GM21737 (cell line): ENCODE measurements around the gene TGM5.
A peak's percentile ranks its signal among the peaks of the same experiment; 100 is the strongest.
"Not testable (repeated sequence)": the region's sequence is repeated elsewhere in the genome, so short reads cannot be mapped to it uniquely, and the experiment has no call there.

ENCODE experiments used
- ATAC-seq: cut with Tn5 transposase; IDR thresholded peaks from one replicate; pipeline ENCODE4 v1.9.1; 2021; ENCODE audit warnings: mild to moderate bottlenecking, moderate library complexity; ENCODE audit not compliant: unreplicated experiment

The TGM5 gene

DNA sequence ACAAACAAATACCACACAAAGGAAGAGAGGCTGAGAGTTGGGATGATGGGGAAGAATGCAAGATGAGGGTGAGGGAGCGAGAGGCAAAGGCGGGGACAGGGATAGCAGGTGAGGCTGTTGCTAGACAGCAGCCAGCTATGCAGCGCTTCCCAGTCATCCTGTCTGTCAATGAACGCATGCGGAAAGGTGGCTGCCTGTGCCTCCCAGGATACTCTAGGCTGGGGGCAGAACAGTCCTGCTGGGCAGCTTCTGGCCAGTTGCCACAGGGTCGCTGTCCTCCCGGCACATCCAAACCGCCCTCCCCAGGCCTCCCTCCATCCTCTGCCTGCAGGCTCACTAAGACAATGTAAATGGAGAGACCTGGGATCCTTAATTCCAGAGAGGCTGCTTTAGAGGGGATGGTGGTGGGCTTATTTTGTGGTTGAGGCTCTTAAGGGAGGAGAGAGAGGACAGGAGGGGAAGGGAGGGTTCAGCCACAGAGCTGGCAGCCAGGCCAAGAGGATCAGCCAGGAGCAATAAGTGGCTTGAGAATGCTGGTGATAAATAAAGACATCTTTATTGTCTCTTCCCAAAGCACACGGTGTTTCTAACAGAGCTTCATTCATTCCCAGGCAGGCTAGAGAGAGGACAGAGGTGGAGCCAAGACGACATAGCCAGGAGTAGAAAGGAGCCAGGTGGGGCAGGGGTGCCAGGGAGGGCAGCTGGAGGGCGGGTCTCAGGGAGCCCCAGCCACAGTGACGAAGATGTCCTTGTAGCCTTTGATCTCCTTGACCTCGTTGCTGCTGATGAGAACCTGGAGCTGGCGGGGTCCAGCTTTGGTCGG is 9.2 kb upstream of the TGM5 start:
- no peak for ATAC-seq

DNA sequence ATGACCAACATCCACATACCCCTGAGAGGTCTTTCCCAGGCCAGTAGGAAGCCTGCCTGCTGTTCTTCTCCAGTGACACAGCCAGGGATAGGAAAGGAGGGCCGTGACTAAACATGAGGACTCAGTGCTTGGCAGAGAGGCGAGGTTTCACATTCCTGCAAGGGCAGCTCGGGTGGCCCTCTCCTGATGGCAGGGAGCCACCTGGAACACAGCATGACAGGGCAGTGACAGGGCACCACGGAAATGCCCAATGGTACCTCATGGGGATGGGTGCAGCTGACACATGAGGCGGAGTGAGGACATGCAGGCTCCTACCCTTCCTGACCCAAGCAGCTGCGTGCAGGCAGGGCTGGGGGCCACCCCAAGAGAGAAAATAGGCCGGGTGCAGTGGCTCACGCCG is 7.4 kb upstream of the TGM5 start:
- no peak for ATAC-seq

DNA sequence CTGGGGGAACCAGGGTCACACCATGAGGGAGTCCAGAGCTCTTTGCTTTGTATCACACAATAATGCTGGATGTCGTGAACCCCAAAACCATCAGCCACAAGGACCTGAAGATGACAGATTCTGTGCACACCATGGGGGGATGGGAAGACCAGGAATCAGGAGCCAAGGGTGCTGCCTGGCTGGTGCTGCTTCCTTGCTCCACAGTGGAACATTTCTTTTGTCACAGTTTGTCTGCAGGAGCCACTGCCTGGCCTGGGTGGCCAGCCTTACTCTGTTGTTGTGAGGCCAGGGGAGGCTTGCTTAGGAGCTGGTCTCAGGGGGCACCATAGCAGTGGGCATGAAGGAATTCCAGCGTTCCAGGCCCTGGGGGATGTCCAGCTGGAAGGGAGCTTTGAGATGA is 6.5 kb upstream of the TGM5 start:
- ATAC-seq = no peak

DNA sequence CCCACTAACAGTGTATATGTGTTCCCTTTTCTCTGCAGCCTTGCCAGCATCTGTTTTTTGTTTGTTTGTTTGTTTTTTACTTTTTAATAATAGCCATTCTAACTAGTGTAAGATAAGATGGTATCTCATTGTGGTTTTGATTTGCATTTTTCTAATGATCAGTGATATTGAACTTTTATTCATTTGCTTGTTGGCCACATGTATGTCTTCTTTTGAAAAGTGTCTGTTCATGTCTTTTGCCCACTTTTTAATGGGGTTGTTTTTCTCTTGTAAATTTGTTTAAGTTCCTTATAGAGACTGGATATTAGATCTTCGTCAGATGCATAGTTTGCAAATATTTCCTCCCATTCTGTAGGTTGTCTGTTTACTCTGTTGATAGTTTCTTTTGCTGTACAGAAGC is 5.2 kb upstream of the TGM5 start:
- ATAC-seq = not testable (repeated sequence)

DNA sequence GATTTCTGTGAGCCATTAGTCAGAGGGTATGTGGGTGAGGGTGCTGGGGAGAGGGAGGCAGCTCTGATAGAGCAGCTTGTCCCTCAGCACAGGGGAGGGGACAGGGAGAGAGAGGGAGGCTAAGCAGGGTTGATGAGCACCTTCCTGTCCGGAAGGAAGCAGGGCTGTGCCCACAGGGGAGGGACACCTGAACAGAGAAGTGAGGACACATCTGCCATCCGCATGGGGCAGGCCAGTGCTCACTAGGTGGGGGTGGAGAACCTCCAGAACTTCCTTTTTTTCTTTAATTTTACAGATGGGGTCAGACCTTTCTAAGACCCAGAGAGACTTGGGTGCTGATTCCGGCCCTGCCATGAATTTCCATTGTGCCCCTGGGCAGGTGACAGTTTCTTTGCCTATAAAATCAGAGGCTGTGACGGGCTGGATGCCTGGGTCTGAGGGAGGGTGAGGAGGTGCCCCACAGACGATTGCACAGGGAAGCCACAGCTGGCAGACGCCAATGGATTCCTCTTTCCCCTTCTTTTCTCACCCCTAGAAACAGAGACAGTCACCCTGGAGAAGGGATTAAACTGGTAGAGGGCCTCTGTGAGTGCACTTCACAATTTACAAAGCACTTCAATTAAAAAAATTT is 4.1 kb upstream of the TGM5 start:
- no peak for ATAC-seq

DNA sequence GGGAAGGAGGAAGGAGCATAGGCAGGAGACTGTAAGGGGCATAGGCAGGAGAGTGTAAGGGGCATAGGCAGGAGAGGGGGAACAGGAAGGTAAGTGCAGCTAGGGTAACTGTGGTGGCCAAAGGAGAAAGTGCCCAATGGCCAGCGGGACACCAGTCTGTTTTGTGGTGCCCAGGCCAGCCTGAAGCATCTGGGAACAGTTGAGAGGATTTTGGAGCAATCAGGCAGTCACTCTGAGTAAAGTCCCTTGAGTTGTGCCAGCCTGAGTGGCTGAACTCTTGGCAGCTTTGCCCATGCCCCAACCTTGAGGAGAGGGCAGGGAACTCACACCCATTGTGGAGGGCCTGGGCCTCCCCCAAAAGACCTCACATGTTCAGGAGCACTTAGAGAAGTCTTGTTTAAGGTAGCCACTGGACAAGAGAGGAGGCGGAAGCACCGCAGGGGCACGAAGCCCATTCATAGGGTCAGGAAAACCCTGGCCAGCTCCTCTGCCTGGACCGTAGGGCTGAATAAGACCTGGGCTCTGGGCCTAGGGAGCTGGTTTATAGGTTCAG is 3.5 kb upstream of the TGM5 start:
- ATAC-seq = no peak

DNA sequence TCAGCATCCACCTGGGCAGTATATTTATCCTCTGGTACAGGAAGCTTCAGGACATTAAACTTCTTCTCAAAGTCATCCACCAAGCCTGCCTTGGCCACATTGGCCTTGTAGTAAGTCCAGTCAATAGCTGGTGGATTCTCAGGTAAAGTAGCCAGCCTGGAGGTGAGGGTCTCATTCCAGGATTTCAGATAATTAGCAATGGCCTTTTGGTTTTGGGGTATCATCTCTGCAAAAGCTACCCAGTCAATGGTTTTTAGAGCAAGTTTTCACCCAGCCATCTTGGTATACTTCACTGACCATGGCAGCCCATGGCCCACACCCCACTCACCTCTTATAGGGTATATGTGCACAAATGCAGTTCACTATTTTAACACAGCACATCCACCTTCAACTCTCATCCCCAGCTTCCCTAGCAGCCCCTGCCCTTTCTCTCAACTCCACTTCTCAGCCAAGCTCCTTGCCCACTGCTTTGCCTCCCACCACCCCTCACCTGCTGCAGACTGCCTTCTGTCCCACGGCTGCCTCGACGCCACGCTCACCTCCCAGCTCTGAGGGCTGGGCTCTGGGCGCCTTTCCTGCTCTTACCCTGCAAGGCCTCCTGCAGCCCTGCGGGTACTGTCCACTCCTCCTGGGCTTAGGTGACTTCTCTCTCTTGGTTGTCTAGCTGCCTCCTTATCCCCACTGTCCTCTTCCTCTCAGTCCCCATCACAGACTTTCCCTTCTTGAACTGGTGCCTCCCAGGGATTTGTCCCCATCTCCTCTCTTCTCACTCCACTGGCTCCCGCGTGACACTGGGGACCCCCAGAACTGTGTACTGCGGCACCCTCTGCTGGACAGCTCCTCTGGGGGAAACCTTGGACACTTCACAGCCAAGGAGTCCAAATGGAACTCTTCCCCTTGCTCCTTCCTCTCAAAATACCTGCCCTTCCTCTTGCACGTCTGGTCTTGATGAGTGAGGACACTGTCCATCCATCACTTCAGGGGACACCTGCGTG is 1.7 kb upstream of the TGM5 start:
- no peak for ATAC-seq

DNA sequence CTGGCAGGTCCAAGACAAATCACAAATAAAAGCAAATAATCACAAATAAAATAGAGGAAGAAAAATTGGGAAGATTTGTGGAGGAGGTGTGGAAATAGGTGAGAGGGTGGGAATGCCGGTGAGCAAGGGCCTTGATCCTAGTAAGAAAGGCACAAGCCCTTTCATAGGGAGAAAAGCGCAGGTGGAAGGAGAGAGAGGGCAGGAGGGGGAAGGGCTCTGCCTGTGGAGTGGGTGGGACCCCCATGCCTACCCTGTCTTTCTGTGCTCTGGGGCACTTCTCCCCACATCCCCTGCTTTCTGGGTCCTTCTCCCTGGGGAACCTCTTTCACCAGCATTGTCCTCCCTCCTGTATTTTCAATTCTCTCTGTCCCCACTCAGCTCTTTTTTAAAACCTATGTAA is 711 bp upstream of the TGM5 start:
- ATAC-seq = no peak

DNA sequence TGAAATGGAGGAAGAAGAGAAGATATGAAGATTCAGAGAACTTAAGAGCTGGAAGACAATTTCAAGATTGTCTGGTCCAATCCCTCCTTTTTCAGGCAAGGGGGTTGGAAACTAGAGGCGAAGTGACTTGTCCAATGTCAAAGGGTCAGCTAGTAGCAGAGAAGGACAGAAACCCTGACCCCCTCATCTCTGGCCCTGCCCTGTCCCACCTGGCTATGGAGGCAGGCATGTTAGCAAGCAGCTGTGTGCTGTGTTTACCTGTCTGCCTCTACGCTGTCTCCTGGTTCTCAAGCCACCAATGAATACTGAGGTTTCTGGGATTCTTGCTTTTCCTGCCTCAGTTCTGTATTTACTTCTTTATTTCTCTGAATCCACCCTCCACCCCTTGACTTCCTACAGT is 342 bp downstream of the TGM5 start:
- ATAC-seq = no peak

DNA sequence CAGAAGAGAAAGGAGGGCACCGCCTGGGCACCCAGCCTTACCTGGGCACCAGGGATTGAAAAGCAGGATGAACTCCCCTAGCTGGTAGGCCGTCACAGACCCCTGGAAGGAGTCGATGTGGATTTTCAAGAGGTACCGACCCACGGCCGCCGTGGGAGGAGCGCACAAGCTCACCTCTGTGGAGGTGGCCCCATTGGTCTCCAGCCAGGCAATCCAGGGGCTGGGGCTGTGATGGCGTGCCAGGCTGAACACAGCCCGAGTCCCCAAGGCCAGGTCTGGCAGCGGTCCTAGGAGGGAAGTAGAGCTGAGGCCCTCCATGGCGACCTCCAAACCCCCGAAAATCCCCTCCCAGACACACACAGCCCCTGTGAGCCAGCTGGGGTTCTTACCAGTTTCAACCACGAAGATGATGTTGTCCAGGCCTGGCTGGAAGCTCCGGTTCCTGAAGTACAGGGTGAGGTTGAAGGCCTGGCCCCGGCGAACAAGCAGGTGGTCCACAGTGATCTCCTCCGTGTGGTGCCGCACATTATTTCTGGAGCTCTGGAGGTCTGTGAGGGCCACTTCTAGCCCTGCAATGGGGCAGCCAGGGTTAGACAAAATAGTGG is 6.6 kb downstream of the TGM5 start:
- ATAC-seq = no peak

DNA sequence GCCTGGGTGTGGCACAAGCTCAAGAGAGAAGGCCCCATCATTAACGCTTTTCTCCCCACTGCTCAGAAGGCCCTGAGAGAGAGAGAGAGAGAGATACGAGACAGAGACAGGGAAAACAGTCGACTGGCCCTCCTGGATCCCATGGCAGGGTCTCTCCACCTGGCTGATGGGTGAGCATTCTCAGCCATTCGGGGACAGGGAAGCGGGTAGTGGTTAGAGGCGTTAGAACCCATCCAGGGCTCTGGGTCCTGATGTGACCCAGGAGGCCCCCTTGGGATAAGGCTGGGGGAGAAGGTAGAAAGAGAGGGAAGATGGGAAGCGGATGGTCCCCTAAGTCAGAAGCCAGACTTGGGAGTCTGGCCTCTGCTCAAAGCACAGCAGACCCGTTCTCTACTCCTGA is 7.9 kb downstream of the TGM5 start:
- no peak for ATAC-seq

DNA sequence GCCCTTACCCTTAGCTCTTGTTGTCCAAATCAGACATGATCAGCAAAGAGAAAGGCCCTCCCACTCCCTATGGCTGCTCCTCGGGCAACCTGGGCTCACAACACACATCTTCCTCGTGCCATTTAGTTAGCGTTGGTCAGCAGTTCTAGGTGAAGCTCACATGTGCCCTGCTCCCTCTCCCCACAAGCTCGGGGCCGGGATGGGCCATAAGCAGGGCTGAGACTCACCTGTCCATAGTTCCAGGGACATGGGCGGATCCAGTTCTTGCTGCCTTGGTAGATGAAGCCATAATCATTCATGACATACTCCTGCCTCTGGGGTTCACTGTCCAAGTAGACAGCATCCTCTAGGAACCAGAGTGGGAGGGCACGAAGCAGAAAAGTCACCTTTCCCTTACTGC is 10.4 kb downstream of the TGM5 start:
- ATAC-seq = no peak

DNA sequence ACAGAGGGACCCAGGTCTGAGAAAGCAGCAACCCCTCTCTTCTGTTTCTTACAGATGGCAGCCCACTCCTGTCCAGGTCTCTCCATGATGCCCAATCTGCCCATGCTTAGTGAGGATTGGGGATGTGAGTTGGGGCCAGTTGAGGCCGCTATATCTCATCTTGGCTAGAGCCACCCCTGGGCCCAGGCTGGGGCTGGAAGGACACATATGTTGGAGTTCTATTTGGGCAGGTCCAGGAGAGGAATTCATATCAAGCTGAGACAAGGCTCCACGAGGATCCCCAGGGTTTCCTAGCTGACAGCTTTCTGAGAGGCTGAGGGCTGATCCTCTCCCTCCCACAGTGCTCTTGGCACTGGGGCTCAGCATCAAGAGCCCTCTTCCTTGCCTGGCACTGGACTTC is 11.4 kb downstream of the TGM5 start:
- no peak for ATAC-seq

DNA sequence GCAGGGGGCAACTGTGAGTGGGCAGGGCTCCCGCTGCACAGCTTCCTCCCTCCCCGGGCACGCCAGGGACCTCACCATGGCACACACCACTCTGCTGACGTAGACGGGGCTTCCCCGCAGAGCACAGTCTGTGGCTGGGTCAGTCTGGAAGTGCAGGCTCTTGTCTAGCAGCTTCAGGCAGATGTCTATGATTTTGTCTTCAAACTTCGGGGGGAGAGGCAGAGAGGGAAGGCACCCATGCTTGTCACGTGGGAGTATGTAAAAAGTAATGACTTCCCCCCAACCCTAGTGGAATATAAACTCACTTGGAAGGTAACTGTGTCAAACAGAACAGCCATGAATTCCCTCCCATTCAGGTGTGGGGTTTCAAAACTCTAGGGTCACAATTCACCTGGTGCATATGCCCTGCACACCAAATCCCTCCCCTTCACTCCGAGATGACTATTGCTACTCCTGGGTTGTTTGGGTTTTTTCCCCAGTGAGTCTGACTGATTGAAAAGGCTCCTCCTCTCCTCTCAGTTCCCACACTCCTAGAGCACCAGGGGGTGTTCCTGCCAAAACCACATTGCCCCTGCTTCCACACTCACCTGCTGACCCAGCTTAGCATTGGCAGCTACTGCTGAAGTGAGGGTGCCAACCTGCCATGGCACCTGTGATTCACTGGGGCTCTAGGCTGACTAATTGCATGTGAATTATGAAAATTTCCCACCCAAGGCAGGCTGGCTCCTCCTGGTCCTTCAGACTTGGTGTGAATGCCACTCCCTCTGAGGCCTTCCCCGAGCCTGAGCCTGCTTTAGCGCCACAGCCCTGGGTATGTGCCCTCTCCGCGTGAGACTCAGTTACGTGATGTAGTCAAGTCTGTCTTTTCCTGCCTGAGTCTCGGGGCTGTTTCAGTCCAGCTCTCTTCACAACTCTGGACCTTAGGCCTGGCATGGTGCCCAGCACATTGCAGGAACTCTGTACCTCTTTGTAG is 13.0 kb downstream of the TGM5 start:
- peak; percentile 42 for ATAC-seq

DNA sequence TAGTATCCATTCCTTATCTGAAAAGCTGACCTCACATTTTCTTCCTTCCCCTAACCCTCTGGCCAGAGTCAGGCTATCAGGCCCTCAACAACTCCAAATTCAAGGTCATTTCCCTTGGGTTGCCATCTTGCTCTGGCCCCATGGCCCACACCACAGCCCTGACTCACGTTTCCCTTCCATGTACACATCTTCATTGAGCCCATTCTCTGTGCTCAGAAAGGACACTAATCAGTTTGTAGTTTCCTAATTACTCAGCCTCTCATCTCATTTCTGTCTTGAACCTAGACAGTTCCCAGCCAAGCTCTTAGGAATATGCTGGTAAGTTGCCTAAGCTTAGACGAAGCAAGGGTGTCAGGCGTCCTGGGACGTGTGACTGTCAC is 14.9 kb downstream of the TGM5 start:
- no peak for ATAC-seq

DNA sequence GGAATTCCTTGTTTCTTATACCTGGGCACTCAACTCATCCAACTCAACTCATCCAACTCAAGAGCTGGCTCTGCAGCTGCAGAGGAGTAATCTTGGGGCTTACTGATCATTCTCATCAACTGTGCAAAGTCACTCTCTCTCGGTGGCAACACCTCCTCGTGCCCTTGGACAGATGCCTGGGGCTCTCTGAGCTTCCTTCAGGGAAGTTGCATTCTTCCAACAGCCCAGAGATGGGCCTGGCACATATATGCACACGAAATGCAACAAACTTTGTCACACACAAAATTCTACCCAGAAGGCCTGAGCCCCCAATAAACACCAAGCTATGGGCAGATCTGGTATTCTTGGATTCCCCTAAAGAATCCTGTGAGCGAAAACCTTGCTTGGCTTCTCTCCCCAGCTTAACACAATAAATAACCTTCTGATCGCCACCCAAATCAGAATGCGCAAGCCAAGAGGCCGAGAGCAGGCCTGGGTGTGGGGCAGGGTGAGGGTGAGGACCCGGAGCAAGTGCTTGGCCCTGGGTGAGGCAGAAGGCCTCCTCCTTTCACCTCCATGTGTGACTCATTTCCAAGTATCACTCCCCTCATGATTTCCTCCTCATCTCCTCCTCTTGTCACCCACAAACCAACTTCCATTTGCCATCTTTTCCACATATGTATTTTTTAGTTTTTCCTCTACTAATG is 15.4 kb downstream of the TGM5 start:
- no peak for ATAC-seq

DNA sequence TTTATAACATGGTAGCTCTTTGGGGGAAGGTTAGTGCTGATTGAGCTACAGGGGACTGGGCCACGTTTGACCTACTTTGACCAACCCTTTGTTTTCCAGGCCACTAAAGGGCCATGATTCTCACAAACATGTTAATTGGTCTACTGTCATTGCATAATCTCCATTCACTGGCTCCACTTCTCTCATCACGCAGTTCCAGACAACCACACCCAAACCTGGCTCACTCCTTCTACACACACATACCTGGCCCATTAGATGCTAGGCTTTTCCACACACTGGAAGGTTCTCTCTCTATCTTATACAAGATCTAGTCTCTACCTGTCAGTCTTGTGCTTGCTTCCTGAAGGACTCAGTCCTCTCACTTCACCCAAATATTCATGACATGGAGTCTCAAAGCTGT is 15.9 kb downstream of the TGM5 start:
- no peak for ATAC-seq

DNA sequence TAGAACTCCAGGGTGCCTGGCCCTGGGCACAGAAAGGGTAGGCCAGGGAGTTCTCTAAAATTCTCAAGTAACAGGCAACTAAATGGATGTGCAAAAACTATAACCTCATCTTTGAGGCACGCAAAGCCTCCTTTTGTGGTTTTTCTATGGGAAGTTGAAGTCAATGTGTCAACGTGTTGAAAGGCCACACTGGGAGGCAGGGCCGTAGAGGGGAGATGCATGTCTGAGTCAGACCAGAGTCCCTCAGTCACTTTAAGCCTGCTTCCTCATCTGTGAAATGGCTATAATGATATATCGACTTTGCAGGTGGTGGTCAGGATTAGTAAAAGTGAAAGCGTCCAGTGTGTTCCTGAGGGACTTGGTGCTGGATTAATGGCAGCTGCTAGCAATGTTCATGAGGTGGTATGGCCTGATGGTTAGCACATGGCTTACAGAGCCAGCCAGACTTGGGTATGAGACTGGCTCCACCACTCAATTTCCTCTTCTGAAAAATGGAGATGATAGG is 17.0 kb downstream of the TGM5 start:
- ATAC-seq = peak; percentile 41

DNA sequence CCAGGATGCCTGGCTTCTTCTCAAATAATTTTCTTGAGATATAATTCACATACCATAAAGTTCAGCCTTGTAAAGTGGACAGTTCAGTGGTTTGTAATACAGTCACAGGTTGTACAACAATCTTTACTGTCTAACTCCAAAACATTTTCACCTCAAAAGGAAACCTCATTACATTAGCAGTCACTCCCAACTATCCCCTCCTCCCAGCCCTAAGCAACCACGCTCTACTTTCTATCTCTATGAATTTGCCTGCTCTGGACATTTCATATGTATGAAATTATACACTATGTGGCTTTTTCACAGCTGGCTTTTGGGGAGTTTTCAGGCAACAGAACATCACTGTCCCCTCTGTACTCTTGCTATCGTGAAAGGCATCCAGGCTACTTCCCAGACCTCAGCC is 17.5 kb downstream of the TGM5 start:
- ATAC-seq = no peak
